Stomach (tissue), 4 donors: Measurements from ENCODE around the gene COX7B2.

ENCODE experiments used
- CTCF ChIP-seq, 7 experiments: fragments of 450-650 bp in 4 of 7; fragments of 200-600 bp in 3 of 7; sonication (generic) in 3 of 7; IDR thresholded peaks; one replicate each; pipeline ENCODE4 v1.5.1; 2016 to 2019; ENCODE audit warnings: antibody characterized with exemption in 7 of 7, control low read depth in 2 of 7, mild to moderate bottlenecking in 1 of 7
- POLR2A ChIP-seq, 4 donors: fragments of 450-650 bp; IDR thresholded peaks; one replicate each; pipeline ENCODE4 v1.6.1; 2016; ENCODE audit warnings: antibody characterized with exemption in 4 of 4, control low read depth in 2 of 4, mild to moderate bottlenecking in 1 of 4, moderate library complexity in 1 of 4
- POLR2AphosphoS5 ChIP-seq, 3 donors: sonication (generic); formaldehyde crosslinking; IDR thresholded peaks; one replicate each; pipeline ENCODE4 v1.6.1; 2016; ENCODE audit warnings: antibody characterized with exemption in 3 of 3

DNA sequence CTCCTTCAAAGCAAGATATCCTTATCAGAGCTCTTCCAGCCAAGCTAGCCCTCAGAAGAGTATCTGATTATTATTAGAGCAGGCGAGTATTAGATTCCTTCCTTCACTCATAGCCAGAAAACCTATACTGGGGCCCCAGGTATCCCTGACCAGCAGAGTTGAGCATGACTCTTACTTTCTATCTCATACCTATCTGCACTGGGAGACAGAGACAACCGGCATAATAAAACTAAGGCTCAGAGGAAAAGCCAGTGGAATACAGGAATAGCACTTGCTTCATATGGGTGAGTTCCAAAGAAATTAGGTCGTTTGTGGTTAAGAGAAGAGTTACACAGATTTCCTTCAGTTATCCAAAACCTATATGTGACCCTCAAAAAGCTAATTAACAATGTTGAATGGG, 41.8 kb upstream of the COX7B2 start:
- TF ChIP-seq POLR2AphosphoS5 (IDR thresholded peaks at IDR 0.05) = no peak
- no peak for TF ChIP-seq CTCF (IDR thresholded peaks at IDR 0.05)
- TF ChIP-seq POLR2A (IDR thresholded peaks at IDR 0.05) = no peak
